ENCODE measurements around the gene GNB5.
"Not testable (repeated sequence)": the region's sequence is repeated elsewhere in the genome, so short reads cannot be mapped to it uniquely, and the experiment has no call there.

The GNB5 gene

DNA sequence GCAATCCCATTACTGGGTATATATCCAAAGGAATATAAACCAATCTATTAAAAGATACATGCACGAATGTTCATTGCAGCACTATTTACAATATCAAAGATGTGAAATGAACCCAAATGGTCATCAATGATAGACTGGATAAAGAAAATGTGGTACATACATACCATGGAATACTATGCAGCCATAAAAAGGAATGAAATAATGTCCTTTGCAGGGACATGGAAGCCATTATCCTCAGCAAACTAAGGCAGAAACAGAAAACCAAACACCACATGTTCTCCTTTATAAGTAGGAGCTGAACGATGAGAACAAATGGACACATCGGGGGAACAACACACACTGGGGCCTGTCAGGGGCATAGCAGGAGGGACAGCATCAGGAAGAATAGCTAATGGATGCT lies 21.0 kb downstream of the GNB5 start:
- in situ Hi-C loops (cut with MboI; ENCODE audit: low sequenced_read_pairs): not testable (repeated sequence)

DNA sequence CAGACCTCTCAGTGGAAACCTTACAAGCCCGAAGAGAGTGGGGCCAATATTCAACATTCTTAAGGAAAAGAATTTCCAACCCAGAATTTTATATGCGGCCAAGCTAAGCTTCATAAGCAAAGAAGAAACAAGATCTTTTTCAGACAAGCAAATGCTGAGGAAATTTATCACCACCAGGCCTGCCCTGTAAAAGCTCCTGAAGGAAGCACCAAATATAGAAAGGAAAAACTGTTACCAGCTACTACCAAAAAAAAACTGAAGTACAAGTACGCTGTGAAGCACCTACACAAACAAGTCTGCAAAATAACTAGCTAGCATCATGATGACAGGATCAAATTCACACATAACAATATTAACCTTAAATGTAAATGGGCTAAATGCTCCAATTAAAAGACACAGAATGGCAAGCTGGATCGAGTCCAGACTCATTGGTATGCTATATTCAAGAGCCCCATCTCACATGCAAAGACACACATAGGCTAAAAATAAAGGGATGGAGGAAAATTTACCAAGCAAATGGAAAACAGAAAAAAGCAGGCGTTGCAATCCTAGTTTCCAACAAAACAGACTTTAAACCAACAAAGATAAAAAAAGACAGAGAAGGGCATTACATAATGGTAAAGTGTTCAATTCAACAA lies 25.6 kb downstream of the GNB5 start:
- in situ Hi-C loops (cut with MboI; ENCODE audit: low sequenced_read_pairs): not testable (repeated sequence)

GRCh38 chr15:52164631-52165265 lies 26.4 kb downstream of the GNB5 start:
- in situ Hi-C loops (cut with MboI; ENCODE audit: low sequenced_read_pairs): no loop called here

GRCh38 chr15:52163321-52164190 lies 27.6 kb downstream of the GNB5 start:
- in situ Hi-C loops (cut with MboI; ENCODE audit: low sequenced_read_pairs): no loop called here

GRCh38 chr15:52162876-52163275 lies 28.3 kb downstream of the GNB5 start:
- in situ Hi-C loops (cut with MboI; ENCODE audit: low sequenced_read_pairs): no loop called here

DNA sequence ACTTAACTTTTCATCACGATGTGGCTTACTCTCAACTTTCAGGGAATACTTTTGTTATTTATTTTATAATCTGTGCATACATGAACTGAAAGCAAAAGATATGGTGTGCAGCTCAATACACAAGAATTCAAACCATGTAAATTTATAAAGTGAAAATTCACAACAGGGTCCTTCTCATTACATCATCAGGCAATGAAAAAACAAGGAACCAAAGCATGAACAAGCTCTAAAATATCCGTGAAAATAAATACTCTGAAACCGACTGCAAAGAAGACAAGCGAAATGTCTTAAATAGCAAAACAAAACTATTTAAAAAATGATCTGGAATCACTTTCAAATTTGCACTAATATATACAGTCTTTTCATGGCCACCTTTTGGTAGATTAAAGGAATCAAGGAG lies 28.9 kb downstream of the GNB5 start:
- in situ Hi-C loops (cut with MboI; ENCODE audit: low sequenced_read_pairs): no loop called here

- in situ Hi-C loops (cut with MboI; ENCODE audit: low sequenced_read_pairs): no loop called here
Measured at GRCh38 chr15:52161406-52161966, 29.7 kb downstream of the GNB5 start.

GRCh38 chr15:52159645-52160044 lies 31.5 kb downstream of the GNB5 start:
- in situ Hi-C loops (cut with MboI; ENCODE audit: low sequenced_read_pairs): no loop called here

DNA sequence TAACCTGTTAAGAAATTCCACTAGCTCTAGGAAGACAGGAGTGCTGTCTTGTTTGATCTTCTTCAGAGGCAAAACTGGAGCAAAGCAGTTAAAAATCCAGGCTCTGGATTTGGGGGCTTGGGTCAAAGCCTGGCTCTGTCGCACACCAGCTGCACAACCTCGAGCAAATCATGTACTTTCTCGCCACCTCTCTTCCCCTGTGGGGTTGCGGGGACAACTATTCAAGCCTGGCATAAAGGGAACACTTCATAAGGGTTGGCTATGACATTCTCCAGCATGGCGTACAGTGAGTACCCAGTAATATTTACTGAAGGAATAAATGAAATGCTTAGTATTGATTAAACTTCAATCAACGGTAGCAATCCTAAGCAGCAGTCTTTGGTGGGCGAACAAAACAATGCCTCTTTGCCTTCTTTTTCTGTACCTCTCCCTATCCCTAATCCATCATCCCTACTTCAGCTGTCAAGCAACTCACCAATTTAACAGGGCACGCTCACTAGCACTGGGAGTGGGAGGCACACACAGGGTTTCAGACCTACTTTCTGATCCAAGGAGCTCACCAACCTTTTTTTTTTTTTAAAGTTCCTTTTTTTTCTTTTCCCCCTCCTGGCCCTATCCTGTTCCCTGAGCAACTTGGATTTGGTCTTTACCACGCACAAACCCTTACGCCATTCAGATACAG lies 33.0 kb downstream of the GNB5 start:
- in situ Hi-C loops (cut with MboI; ENCODE audit: low sequenced_read_pairs): no loop called here

DNA sequence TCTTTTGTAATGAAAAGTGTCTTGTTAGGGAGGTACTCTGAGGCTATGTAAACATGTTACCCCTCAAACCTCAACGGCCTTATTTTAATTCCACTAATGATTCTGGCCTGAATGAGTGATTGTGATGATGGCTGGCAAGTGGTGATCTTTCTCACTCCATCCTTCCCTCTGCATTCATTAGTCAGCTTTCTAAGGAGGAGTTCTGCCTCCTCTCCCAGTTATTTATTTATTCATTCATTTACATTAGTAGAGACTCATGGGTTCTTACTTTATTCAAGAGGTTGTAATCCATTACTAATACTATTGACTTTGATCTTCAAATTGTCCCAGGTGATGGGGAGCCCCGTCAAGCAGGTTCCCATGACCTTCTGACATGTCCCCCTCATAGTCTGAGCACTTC lies 35.3 kb downstream of the GNB5 start:
- in situ Hi-C loops (cut with MboI; ENCODE audit: low sequenced_read_pairs): no loop called here

DNA sequence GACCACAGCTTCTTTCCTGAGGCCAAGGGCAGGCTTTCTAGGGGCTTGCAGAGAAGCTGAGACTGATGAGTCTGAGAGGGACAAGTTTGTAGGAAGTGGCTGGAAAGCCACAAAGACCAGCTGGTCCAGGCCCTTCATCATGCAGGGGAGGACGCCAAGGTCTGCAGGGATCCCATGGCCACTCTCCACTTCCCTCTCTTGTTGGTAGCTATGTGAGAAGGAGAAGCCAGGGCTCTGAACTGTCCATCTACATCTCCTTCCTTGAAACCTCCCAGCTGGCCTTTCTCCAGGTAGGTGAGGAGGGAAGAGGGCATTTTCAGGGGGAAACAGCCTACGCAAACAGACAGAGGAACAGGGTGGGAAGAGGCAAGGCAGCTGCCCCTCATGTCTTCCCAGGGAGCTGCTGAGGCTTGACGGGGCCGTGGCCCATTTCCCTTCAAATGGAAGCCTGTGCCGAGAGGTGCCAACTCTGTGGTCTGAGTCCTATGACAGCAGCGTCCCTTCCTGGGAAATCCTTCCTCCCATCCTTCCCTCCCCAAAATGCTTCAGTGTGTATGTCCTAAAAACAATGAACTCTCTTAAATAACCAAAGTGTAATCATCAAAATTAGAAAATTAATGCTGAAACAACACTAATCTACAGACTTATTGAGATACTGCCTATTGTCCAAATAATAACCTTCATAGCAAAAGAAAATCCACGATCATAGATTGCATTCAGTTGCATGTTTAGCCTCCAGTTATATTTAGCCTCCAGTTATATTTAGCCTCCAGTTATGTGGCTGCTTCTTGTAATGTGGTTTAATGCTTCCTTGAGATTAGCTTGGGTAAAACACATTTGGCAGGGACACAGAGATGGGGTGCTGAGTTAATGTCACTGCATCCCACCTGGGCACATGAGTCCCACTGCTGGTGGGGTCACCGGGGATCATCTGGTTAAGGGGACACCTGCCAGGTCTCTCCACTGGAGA lies 36.0 kb downstream of the GNB5 start:
- in situ Hi-C loops (cut with MboI; ENCODE audit: low sequenced_read_pairs): no loop called here

- in situ Hi-C loops (cut with MboI; ENCODE audit: low sequenced_read_pairs): no loop called here
Measured at GRCh38 chr15:52153900-52154895, 37.0 kb downstream of the GNB5 start.

DNA sequence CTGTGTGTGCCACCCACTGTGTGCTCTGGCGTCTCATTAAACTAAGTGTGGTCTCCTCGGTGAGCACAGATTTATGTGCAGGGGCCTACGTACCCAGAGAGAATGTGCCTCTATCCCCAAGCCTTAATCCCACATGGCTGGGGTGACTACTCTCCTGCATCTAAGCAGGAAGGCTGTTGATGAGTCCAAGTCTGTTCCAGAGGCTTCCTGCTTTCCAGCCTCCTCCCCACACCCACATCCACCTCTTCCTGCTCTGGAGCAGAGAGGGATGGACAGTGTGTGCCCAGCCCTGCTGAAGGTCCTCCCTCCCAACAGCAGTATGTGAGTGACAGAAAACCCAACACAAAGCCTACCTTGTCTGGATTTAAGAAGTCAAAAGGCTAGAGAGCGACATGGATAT lies 39.8 kb downstream of the GNB5 start:
- in situ Hi-C loops (cut with MboI; ENCODE audit: low sequenced_read_pairs): no loop called here

DNA sequence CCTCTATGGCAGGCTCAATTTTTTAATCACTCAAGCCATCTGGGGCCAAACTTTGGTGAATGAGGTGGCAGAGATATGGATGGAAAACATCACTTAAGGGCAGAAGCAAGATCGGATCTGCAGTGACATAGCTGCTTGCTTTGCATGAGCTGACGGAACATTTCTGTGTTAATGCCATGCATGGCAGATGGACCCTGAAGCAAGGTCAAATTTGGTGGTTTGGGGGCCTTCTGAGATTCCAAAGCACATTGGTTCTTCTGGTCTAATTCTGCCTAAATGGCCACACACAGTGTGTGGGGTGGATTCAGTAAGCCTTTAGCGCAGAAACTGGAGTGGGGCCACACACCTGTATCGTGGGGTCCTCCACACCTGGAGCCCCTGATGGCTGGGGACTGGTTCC lies 40.3 kb downstream of the GNB5 start:
- in situ Hi-C loops (cut with MboI; ENCODE audit: low sequenced_read_pairs): no loop called here

GRCh38 chr15:52150043-52150825 lies 41.0 kb downstream of the GNB5 start:
- in situ Hi-C loops (cut with MboI; ENCODE audit: low sequenced_read_pairs): no loop called here

- in situ Hi-C loops (cut with MboI; ENCODE audit: low sequenced_read_pairs): no loop called here
Measured at GRCh38 chr15:52148403-52148802, 42.8 kb downstream of the GNB5 start.

GRCh38 chr15:52146776-52147175 lies 44.4 kb downstream of the GNB5 start:
- in situ Hi-C loops (cut with MboI; ENCODE audit: low sequenced_read_pairs): no loop called here

DNA sequence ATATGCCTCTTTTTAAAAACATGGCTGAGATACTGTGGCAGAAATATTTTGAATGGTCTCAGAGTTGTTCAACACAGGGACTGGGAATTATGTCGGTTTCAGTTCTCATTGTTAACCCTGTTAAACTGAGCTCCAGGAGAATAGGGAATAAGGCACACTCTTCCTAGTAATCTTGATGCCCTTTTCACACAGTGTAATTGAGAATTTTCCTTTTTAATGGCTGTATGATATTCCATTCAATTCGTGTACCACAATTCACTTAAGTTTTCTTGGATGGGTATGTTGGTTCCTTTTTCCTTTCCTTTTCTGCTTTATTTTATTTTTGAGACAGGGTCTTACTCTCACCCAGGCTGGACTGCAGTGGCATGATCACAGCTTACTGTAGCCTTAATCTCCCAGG lies 44.9 kb downstream of the GNB5 start:
- in situ Hi-C loops (cut with MboI; ENCODE audit: low sequenced_read_pairs): no loop called here

Data from HL-60/S4 treated with phorbol 12-myristate 13-acetate at 8.2 ng/mL for 4 days and 3 days (cell line).